Erythroblast (primary cell): ENCODE data around the gene POLH.
A peak's percentile ranks its signal among the peaks of the same experiment; 100 is the strongest.

Experiments
- GATA1 ChIP-seq: IDR thresholded peaks from 2 replicates; pipeline ENCODE4 v1.6.1; 2011; ENCODE audit warnings: low read depth, mild to moderate bottlenecking, control low read depth, low read length, moderate library complexity
- POLR2A ChIP-seq: IDR thresholded peaks from 2 replicates; pipeline ENCODE4 v1.6.1; 2011; ENCODE audit warnings: mild to moderate bottlenecking, low read length

GRCh38 chr6:43616725-43617472, 40.9 kb downstream of the POLH start:
- TF ChIP-seq POLR2A: peak; percentile 8
- TF ChIP-seq GATA1: no peak
